Measurements from ENCODE around the gene SP110.

GRCh38 chr2:230166557-230167170 lies 53.1 kb downstream of the SP110 start:
- TF ChIP-seq CTCF (IDR thresholded peaks at IDR 0.05) = no peak
- TF ChIP-seq POLR2A (IDR thresholded peaks at IDR 0.05) = no peak

Measured in Peyer's patch (tissue), 4 donors.